HG03108 (cell line): Measurements from ENCODE around the gene ATP8B2.
"Not testable (repeated sequence)": the region's sequence is repeated elsewhere in the genome, so short reads cannot be mapped to it uniquely, and the experiment has no call there.

Source experiments
- ATAC-seq: cut with Tn5 transposase; IDR thresholded peaks from one replicate; pipeline ENCODE4 v1.9.1; 2021; ENCODE audit warnings: moderate library complexity; ENCODE audit not compliant: unreplicated experiment

ATP8B2 gene

GRCh38 chr1:154324669-154325582, at the start of gene ATP8B2:
ATP8B2 (plus strand) TSS chr1:154325525; CDS start chr1:154328142, 2,617 bp downstream.
- peak; percentile 44 for ATAC-seq

- ATAC-seq, result no peak
Observed at GRCh38 chr1:154276797-154277196, 48.5 kb upstream of the ATP8B2 start.

- ATAC-seq, result not testable (repeated sequence)
Observed at GRCh38 chr1:154287591-154287990, 37.7 kb upstream of the ATP8B2 start.

- no peak for ATAC-seq
Observed at GRCh38 chr1:154288661-154289060, 36.7 kb upstream of the ATP8B2 start.

GRCh38 chr1:154290921-154291320, 34.4 kb upstream of the ATP8B2 start:
- no peak for ATAC-seq

GRCh38 chr1:154295408-154296235, 29.7 kb upstream of the ATP8B2 start:
- no peak for ATAC-seq

- no peak for ATAC-seq
Observed at GRCh38 chr1:154301582-154301981, 23.7 kb upstream of the ATP8B2 start.

GRCh38 chr1:154304664-154305337, 20.5 kb upstream of the ATP8B2 start:
- ATAC-seq, result no peak

GRCh38 chr1:154306151-154306550, 19.2 kb upstream of the ATP8B2 start:
- ATAC-seq, result no peak

- ATAC-seq, result not testable (repeated sequence)
Observed at GRCh38 chr1:154307670-154308270, 17.6 kb upstream of the ATP8B2 start.

GRCh38 chr1:154309136-154309535, 16.2 kb upstream of the ATP8B2 start:
- ATAC-seq, result not testable (repeated sequence)

- ATAC-seq, result not testable (repeated sequence)
Observed at GRCh38 chr1:154312229-154313065, 12.9 kb upstream of the ATP8B2 start.

GRCh38 chr1:154313066-154313356, 12.3 kb upstream of the ATP8B2 start:
- ATAC-seq, result no peak

- not testable (repeated sequence) for ATAC-seq
Observed at GRCh38 chr1:154314226-154314625, 11.1 kb upstream of the ATP8B2 start.

- no peak for ATAC-seq
Observed at GRCh38 chr1:154316704-154317103, 8.6 kb upstream of the ATP8B2 start.

GRCh38 chr1:154318386-154318785, 6.9 kb upstream of the ATP8B2 start:
- ATAC-seq, result no peak

- ATAC-seq, result no peak
Observed at GRCh38 chr1:154320882-154321608, 4.3 kb upstream of the ATP8B2 start, which contains the start of gene AQP10. AQP10 (plus strand) TSS chr1:154321093; CDS start chr1:154321156, 63 bp downstream.

- not testable (repeated sequence) for ATAC-seq
Observed at GRCh38 chr1:154321609-154321934, 3.8 kb upstream of the ATP8B2 start.

GRCh38 chr1:154323493-154323892, 1.8 kb upstream of the ATP8B2 start:
- no peak for ATAC-seq
